Right cardiac atrium (tissue), 5 donors: ENCODE data around the gene TFAP2B. TPM values are rescaled to one million over a fixed set of nuclear protein-coding genes. Genes with fewer than 3 reads are reported as not detected.
A peak's percentile ranks its signal among the peaks of the same experiment; 100 is the strongest.

Experiments used
- ATAC-seq, 2 donors: fragments of 200-7000 bp; cut with Tn5 transposase; one replicate each; pipeline versions ENCODE4 v1.8.0 to v1.9.1; 2020; ENCODE audit warnings: moderate library complexity in 2 of 2, mild to moderate bottlenecking in 1 of 2
- DNase-seq, 3 donors: peaks; one replicate each; pipeline ENCODE4 v3.0.0-alpha.2; 2020
- H3K27ac ChIP-seq: one replicate; pipeline ENCODE4 v1.5.1; 2013; ENCODE audit warnings: mild to moderate bottlenecking, low read length, control low read depth, moderate library complexity
- H3K27me3 ChIP-seq: one replicate; pipeline ENCODE4 v1.6.1; 2013; ENCODE audit not compliant: control insufficient read depth, insufficient read depth
- H3K4me1 ChIP-seq: one replicate; pipeline ENCODE4 v1.6.1; 2013; ENCODE audit warnings: low read length; ENCODE audit not compliant: control insufficient read depth, insufficient read depth
- H3K4me3 ChIP-seq: one replicate; pipeline ENCODE4 v1.5.1; 2013; ENCODE audit warnings: low read length, control low read depth
- H3K9me3 ChIP-seq: one replicate; pipeline ENCODE4 v1.6.1; 2013; ENCODE audit warnings: low read length; ENCODE audit not compliant: control insufficient read depth
- WGBS: extraction: QIAGEN DNeasy Blood & Tissue Kit; methylation state at CpG from one replicate; pipeline ENCODE4 v1.1.7; 2013; 5-methylcytosine and 5-hydroxymethylcytosine counted together
- intact Hi-C, 4 donors: fragments of 100-400 bp; cut with DNase I; formaldehyde crosslinking; loops; one replicate each; pipeline versions ENCODE4 v1.11.0 to v1.14.0; 2022 to 2023
- polyA plus RNA-seq: library from polyadenylated mRNA; stranded (reverse); fragments of 200-250 nt; gene quantifications from one replicate; pipeline ENCODE4 v1.2.3, GENCODE V29; 2013
- total RNA-seq, 4 donors: library from RNA; stranded (reverse); fragmentation: NEBNext Ultra II Directional; extraction: Animal tissue kit (Norgen Biotek cat#: 25700); gene quantifications; one replicate each; pipeline ENCODE4 v1.2.1, GENCODE V29; 2021
- donor health status: healthy with polysubstance abuse.
- donor health status: DM: no; HTN: yes; CAD: no.
- donor health status: DM: no; HTN: no; CAD: no.
- donor health status: DM: no; HTN: yes; CAD: no; lungs with severe emphysema.
- donor health status: DM: yes; HTN: yes; CAD: no.

The TFAP2B gene
- total and polyA plus RNA-seq, 5 donors = not detected

- Histone ChIP-seq H3K27me3 (peaks cover 18% of the 10 kb centered on the region), H3K4me1 (no peaks in the 10 kb centered on the region), H3K27ac (no peak overlapping the region), H3K4me3 (no peak overlapping the region), H3K9me3 (no peaks in the 10 kb centered on the region)
- intact Hi-C loops = no loop called here
- 10% methylated on average over 15 of the region's 15 CpGs for WGBS
- DNase-seq (no peak), ATAC-seq (no peak)
Measured at GRCh38 chr6:50840112-50840810, 21.6 kb downstream of the TFAP2B start.

DNA sequence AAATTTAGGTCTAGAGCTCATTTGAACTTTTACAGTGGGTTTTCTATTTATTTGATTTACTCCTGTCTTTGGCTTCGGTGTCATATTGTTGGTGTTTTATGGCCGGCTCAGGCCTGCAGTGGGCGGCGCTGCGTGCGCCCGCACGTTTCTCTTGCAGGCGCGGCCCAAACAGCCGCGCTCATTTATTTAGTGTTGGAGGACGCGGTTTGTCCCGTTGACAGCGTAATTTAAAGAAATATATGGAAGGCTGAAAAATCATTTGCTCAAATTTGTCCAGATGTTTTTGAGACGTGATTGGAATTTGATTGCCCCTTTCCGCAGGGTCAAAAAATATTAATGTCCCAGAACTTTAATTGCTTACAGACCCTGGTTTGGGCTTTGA lies 22.1 kb downstream of the TFAP2B start:
- H3K27me3 ChIP-seq = peaks cover 15% of the 10 kb centered on the region
- DNase-seq (no peak), ATAC-seq (no peak)
- no peak overlapping the region for H3K4me3 ChIP-seq
- H3K4me1 ChIP-seq = no peaks in the 10 kb centered on the region
- WGBS = 5% methylated on average over 18 of the region's 18 CpGs
- no peak overlapping the region for H3K27ac ChIP-seq
- H3K9me3 ChIP-seq = no peaks in the 10 kb centered on the region
- intact Hi-C loops = no loop called here

DNA sequence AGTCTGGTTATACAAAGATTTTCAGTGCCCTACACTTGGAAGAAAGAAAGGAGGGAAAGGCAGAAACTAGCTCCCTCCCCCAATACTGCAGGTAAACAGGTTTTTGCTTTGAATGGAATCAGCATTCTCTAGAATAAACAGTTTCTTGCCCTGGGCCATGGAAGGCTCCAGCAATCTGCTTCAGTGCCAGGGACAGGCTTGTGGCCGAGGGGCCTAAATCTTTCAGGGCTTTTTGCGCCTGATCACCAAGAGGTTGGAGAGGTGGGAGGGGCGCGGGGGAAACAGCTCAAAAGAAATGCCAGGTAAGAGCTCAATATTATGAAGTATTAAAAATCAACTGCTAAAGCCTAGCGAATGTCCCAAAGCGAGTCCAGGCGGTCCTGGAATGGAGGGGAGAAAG lies 23.8 kb downstream of the TFAP2B start:
- Histone ChIP-seq H3K27ac (no peak overlapping the region), H3K27me3 (peaks cover 20% of the 10 kb centered on the region), H3K4me1 (no peaks in the 10 kb centered on the region), H3K4me3 (no peak overlapping the region), H3K9me3 (no peaks in the 10 kb centered on the region)
- DNase-seq = no peak
- ATAC-seq = no peak
- intact Hi-C loops = no loop called here
- WGBS = 8% methylated on average over 7 of the region's 7 CpGs

GRCh38 chr6:50842861-50843384 lies 24.3 kb downstream of the TFAP2B start:
- no peak for ATAC-seq
- Histone ChIP-seq H3K4me3 (no peak overlapping the region), H3K4me1 (no peaks in the 10 kb centered on the region), H3K9me3 (no peaks in the 10 kb centered on the region), H3K27me3 (peaks cover 20% of the 10 kb centered on the region), H3K27ac (no peak overlapping the region)
- 4% methylated on average over 32 of the region's 32 CpGs for WGBS
- intact Hi-C loops = no loop called here
- DNase-seq = peak in 1 of 3 donors; percentile 31

DNA sequence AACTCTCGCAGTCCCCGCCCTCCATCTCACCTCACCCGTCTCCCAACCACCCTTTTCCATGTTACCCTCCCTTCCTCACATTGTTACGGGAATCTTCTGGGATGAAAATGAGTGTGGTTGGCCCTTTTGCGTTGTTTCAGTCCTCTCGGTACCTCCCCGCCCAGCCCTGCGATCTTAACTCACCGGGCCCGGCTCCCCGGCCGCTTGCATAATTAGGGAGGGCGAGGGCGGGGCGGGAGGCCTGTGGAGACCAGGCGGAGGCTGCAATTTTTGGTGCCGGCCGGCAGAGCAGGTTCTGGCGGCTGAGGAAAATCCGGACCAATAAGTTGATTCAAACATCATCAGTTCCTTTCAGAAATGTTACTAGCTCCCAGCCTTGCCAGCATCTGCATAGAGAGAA lies 25.2 kb downstream of the TFAP2B start:
- peak in 1 of 3 donors; percentile 45 for DNase-seq
- ATAC-seq = no peak
- 7% methylated on average over 20 of the region's 20 CpGs for WGBS
- intact Hi-C loops = no loop called here
- Histone ChIP-seq H3K27me3 (peaks cover 24% of the 10 kb centered on the region), H3K27ac (no peak overlapping the region), H3K4me3 (no peak overlapping the region), H3K4me1 (no peaks in the 10 kb centered on the region), H3K9me3 (no peaks in the 10 kb centered on the region)

GRCh38 chr6:50845499-50846143 lies 26.9 kb downstream of the TFAP2B start:
- WGBS = 5% methylated on average over 44 of the region's 44 CpGs
- H3K9me3 ChIP-seq = no peaks in the 10 kb centered on the region
- ATAC-seq (no peak), DNase-seq (peak in 2 of 3 donors; percentile 25 to 49)
- no peak overlapping the region for H3K4me3 ChIP-seq
- intact Hi-C loops = no loop called here
- H3K4me1 ChIP-seq = no peaks in the 10 kb centered on the region
- H3K27me3 ChIP-seq = peaks cover 28% of the 10 kb centered on the region
- H3K27ac ChIP-seq = no peak overlapping the region

DNA sequence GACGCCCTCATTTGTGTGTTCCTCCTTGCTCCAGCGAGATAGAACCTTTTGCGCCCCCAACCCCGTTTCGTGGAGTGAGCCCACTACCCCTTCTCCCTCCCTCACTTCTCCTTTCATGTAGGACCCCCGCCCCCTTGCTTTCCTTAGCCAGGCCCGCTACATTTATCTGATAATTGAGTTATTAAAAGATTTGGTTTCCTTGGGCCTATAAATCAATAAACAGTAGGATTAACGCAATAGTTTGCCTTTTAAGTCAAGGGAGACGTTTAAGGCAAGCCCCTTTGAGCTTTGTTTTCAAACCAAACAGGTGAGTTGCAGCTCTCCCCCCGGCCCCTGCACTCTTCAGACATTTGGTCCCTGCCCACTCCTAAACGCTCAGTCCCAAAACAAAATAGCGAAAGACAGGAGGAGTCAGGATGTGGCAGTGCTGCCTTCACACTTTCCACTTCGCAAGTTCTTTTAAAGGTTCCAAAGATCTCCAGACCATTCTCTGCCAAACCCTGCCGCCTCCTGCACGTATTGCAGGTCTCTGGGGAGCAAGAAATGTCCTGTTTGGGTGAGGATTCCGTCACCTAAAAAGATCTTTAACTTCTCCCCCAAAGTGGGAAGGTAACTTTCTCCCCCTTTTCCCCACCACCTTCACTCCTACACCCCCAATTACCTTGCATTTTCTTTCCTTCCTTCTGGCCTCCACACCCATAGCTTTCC lies 27.6 kb downstream of the TFAP2B start:
- ATAC-seq (no peak), DNase-seq (no peak)
- Histone ChIP-seq H3K27ac (no peak overlapping the region), H3K4me3 (no peak overlapping the region), H3K27me3 (peaks cover 32% of the 10 kb centered on the region), H3K4me1 (no peaks in the 10 kb centered on the region), H3K9me3 (no peaks in the 10 kb centered on the region)
- 9% methylated on average over 16 of the region's 16 CpGs for WGBS
- intact Hi-C loops = no loop called here

DNA sequence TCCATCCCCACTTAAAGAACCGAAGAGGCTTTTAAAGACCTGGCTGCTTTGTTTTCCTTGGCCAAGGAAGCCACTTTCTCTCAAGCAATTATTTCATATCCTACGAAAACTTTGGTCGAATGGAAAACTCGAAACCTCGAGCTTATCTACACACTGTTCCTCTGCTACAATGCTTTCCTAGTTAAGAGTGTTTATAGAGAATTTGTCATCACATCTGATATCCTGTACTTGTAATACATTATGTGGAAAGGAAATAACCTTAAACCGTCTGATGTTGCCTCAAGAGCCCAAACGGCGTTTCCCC lies 28.1 kb downstream of the TFAP2B start:
- 6% methylated on average over 8 of the region's 8 CpGs for WGBS
- Histone ChIP-seq H3K4me3 (no peak overlapping the region), H3K4me1 (no peaks in the 10 kb centered on the region), H3K27me3 (peaks cover 30% of the 10 kb centered on the region), H3K9me3 (no peaks in the 10 kb centered on the region), H3K27ac (no peak overlapping the region)
- intact Hi-C loops = no loop called here
- ATAC-seq (no peak), DNase-seq (no peak)

GRCh38 chr6:50847890-50848594 lies 29.4 kb downstream of the TFAP2B start:
- Histone ChIP-seq H3K4me1 (no peaks in the 10 kb centered on the region), H3K4me3 (no peak overlapping the region), H3K27me3 (peaks cover 29% of the 10 kb centered on the region), H3K27ac (no peak overlapping the region), H3K9me3 (no peaks in the 10 kb centered on the region)
- intact Hi-C loops = no loop called here
- 8% methylated on average over 7 of the region's 7 CpGs for WGBS
- no peak for ATAC-seq
- no peak for DNase-seq

DNA sequence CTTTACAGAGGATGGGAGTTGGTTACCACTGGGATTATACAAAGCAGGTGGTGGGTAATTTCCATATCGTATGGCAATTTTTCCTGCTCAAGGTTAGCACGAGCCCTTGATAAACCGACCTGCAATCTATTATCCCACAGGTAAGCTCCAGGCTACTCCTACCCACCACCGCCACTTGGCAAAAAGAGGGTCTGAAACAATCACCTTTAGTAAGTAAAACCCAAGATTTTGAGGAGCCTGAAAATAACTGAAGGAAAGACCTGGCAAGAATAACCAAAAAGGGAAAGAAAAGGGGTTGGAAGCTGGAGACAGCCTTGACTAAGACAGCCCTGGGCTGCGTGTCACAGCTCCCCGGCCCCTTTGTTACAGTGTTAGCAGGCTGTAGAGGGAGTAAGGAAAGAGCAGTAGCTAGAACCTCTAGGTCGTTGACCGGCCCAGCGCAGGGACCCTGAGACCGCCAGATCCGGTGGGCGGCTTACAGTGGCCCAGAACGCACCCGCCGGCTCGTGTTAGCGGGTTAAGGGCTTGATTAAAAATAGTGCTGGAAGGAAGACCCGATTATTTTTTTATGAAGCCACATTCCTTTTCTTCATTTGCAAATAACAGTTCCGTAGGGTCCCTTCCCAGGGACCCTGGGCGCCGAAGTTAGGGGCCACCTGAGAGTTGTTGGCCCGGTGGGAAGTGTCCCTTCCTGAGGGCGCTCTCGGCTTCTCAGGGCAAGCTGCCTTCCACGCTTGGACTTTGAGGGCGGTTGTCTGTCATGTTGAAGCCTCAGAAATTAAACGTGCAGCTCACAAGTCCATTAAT lies 30.5 kb downstream of the TFAP2B start:
- Histone ChIP-seq H3K4me3 (no peak overlapping the region), H3K27me3 (peaks cover 28% of the 10 kb centered on the region), H3K9me3 (no peaks in the 10 kb centered on the region), H3K27ac (no peak overlapping the region), H3K4me1 (no peaks in the 10 kb centered on the region)
- no peak for DNase-seq
- WGBS = 4% methylated on average over 27 of the region's 27 CpGs
- ATAC-seq = no peak
- intact Hi-C loops = no loop called here
